Loucy (cell line): Measurements from ENCODE around the gene STXBP1.

ENCODE experiments used
- H2AFZ ChIP-seq: fragments of 200-600 bp; sonication (generic); 2 replicates; pipeline ENCODE4 v1.6.0; 2016; ENCODE audit warnings: antibody characterized with exemption, mild to moderate bottlenecking, low read length, moderate library complexity
- H3F3A ChIP-seq: fragments of 200-600 bp; 2 replicates; pipeline ENCODE4 v1.6.0; 2016; ENCODE audit warnings: antibody characterized with exemption, low read depth, mild to moderate bottlenecking
- H3K27me3 ChIP-seq: fragments of 200-600 bp; sonication (generic); 2 replicates; pipeline ENCODE4 v1.6.1; 2014; ENCODE audit warnings: low read length, mild to moderate bottlenecking; ENCODE audit not compliant: insufficient read depth, poor library complexity, severe bottlenecking
- H3K36me3 ChIP-seq: fragments of 200-600 bp; sonication (generic); 2 replicates; pipeline ENCODE4 v1.6.1; 2016; ENCODE audit warnings: low read length; ENCODE audit not compliant: insufficient read depth
- H3K4me1 ChIP-seq: fragments of 200-600 bp; sonication (generic); 2 replicates; pipeline ENCODE4 v1.5.1; 2014; ENCODE audit warnings: low read length, mild to moderate bottlenecking; ENCODE audit not compliant: insufficient read depth, poor library complexity, severe bottlenecking
- H3K4me2 ChIP-seq: fragments of 200-600 bp; sonication (generic); 2 replicates; pipeline ENCODE4 v1.6.0; 2014; ENCODE audit warnings: antibody characterized with exemption, low read length, low read depth, mild to moderate bottlenecking; ENCODE audit not compliant: poor library complexity, severe bottlenecking
- H3K4me3 ChIP-seq: fragments of 200-600 bp; sonication (generic); 2 replicates; pipeline ENCODE4 v1.5.1; 2014; ENCODE audit warnings: low read length, mild to moderate bottlenecking, mixed read lengths; ENCODE audit not compliant: poor library complexity, severe bottlenecking
- H3K79me2 ChIP-seq: fragments of 200-600 bp; sonication (generic); 2 replicates; pipeline ENCODE4 v1.6.1; 2014; ENCODE audit warnings: low read length; ENCODE audit not compliant: insufficient read depth
- H3K9ac ChIP-seq: fragments of 200-600 bp; sonication (generic); 2 replicates; pipeline ENCODE4 v1.6.0; 2014; ENCODE audit warnings: mild to moderate bottlenecking, low read depth, low read length, moderate library complexity; ENCODE audit not compliant: poor library complexity, severe bottlenecking
- H3K9me2 ChIP-seq: fragments of 200-600 bp; sonication (generic); replicated peaks from 2 replicates; pipeline ENCODE4 v1.6.1; 2016; ENCODE audit warnings: low read depth, low read length, mixed read lengths
- H3K9me3 ChIP-seq: fragments of 200-600 bp; sonication (generic); 2 replicates; pipeline ENCODE4 v1.6.1; 2014; ENCODE audit warnings: mild to moderate bottlenecking, antibody characterized with exemption, low read length, low read depth; ENCODE audit not compliant: insufficient read depth
- H4K20me1 ChIP-seq: fragments of 200-600 bp; sonication (generic); 2 replicates; pipeline ENCODE4 v1.6.0; 2014; ENCODE audit warnings: antibody characterized with exemption, low read length, mild to moderate bottlenecking; ENCODE audit not compliant: insufficient read depth, poor library complexity, severe bottlenecking
- EZH2phosphoT487 ChIP-seq: fragments of 200-600 bp; IDR thresholded peaks from 2 replicates; pipeline ENCODE4 v1.6.1; 2018; ENCODE audit warnings: antibody characterized with exemption, mild to moderate bottlenecking, moderate library complexity, borderline replicate concordance
- TF ChIP-seq, protein P1 (sequence below): fragments of 200-600 bp; sonication (generic); conservative IDR thresholded peaks from 2 replicates; pipeline ENCODE4 v1.5.1; 2014; ENCODE audit warnings: mild to moderate bottlenecking, antibody characterized with exemption, low read length

Gene STXBP1

DNA sequence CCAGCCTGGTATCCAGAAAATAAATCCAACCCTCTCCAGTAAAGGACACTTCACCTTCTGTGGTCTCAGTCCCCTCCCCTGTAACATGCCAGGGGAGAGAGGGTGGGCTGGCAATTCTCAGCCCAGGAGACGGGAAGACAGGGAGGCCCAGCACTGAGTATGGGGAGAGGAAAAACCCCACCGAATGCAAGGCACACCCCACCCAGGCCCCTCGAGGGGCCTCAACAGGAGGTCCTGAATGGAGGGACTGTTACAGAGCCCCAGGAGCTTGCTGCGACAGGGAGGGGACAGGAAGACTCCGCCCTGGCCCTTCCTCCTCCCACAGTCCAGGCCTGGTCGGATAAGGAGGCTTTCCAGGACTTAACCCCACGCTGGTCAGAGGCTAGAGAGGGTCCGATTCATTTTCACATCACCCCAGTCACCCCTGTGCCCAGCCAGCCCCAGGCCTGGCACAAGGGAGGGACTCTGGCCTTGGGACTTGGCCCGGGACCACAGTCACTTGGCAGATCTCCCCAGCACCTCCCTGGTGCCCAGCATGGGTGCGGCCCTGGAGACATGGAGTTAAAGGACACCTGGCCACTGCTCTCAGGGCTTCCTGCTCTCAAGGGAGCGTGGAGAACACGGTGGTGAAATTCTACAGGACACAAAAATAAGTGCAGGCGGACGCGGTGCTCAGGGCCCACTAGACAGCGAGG lies 44.9 kb upstream of the STXBP1 start:
- peaks cover 38% of the 10 kb centered on the region for H3K79me2 ChIP-seq
- H3K9me3 ChIP-seq: no peaks in the 10 kb centered on the region
- no peaks in the 10 kb centered on the region for H3K36me3 ChIP-seq
- peak overlapping the region; percentile 79 for H3K9ac ChIP-seq
- peak overlapping the region; percentile 81 for H3K4me2 ChIP-seq
- no peak for TF ChIP-seq EZH2phosphoT487
- TF ChIP-seq, protein P1, sequence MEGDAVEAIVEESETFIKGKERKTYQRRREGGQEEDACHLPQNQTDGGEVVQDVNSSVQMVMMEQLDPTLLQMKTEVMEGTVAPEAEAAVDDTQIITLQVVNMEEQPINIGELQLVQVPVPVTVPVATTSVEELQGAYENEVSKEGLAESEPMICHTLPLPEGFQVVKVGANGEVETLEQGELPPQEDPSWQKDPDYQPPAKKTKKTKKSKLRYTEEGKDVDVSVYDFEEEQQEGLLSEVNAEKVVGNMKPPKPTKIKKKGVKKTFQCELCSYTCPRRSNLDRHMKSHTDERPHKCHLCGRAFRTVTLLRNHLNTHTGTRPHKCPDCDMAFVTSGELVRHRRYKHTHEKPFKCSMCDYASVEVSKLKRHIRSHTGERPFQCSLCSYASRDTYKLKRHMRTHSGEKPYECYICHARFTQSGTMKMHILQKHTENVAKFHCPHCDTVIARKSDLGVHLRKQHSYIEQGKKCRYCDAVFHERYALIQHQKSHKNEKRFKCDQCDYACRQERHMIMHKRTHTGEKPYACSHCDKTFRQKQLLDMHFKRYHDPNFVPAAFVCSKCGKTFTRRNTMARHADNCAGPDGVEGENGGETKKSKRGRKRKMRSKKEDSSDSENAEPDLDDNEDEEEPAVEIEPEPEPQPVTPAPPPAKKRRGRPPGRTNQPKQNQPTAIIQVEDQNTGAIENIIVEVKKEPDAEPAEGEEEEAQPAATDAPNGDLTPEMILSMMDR: no peak
- H3K4me3 ChIP-seq: peak overlapping the region; percentile 88
- no peaks in the 10 kb centered on the region for H3F3A ChIP-seq
- no peak overlapping the region for H2AFZ ChIP-seq
- no peaks in the 10 kb centered on the region for H3K27me3 ChIP-seq
- H3K9me2 ChIP-seq: no peaks in the 10 kb centered on the region
- peaks cover 8% of the 10 kb centered on the region for H4K20me1 ChIP-seq
- H3K4me1 ChIP-seq: peaks cover 39% of the 10 kb centered on the region

DNA sequence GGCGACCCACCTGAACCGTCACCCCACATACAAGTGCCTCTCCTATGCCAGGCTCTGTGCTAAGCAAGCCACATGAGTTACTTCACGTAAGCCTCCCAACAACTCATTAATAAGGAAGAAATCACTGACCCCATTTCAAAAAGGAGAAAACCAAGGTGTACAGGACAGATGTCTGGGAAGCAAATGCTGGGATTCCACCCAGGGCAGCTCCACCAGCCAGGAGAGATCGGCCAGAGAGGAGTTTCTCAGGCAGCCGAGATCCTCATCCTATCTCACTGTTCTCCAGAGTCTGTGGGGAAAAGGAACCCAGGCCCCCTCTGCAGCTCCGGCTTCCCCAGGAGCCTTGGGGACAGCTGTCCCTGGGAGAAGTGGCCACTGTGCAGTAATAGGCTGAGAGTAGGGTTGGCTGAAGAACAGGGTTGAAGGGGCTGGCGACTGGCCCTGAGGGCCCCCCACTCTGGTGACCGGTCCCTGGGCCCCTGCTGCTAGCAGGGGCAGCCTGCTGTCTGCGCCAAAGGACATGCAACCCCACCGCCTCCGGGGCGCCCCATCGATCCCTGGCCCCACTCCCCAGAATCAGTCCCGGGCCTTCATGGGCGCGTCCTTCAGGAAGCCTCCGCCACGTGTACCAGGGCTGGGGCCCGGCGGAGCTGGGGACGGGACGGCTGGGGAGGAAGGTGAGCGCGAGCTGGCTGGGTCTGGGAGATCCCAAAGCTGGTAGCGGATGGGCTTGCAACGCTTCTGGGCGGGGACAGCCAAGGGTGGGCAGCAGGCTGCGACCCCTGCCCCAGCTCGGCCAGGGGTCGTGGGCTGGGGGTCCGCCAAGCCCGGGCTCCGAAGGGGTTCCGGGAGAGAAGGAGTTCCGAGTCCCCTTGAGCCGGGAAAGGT lies 44.1 kb upstream of the STXBP1 start:
- Histone ChIP-seq H3K36me3 (no peaks in the 10 kb centered on the region), H4K20me1 (peaks cover 8% of the 10 kb centered on the region), H3K9ac (peak overlapping the region; percentile 79), H3K79me2 (peaks cover 34% of the 10 kb centered on the region), H3F3A (no peaks in the 10 kb centered on the region), H3K9me2 (no peaks in the 10 kb centered on the region), H2AFZ (peak overlapping the region; percentile 7; the same call in 1 of the 2 replicates), H3K9me3 (no peaks in the 10 kb centered on the region), H3K4me2 (peak overlapping the region; percentile 81), H3K4me3 (peak overlapping the region; percentile 88), H3K27me3 (no peaks in the 10 kb centered on the region), H3K4me1 (peaks cover 41% of the 10 kb centered on the region)
- TF ChIP-seq, protein P1: no peak
- no peak for TF ChIP-seq EZH2phosphoT487

DNA sequence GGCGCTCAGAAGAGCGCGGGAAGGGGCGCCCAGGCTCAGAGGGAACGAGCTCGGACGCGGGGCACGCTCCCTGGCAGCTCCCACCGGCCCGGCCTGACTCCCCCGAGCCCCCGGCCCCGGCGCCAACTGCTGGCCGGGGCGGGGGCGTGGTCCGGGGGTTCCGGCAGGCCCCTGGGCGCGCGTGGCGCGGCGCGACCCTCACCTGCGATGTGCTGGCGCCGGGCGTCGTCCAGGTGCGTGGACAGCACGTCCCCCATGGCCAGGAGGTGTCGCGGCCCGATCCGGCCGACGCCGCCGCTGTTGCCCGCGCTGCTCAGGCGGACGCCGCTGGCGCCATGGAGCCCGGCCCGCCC lies 43.5 kb upstream of the STXBP1 start:
- Histone ChIP-seq H3K4me1 (peaks cover 42% of the 10 kb centered on the region), H2AFZ (peak overlapping the region; percentile 7; the same call in 1 of the 2 replicates), H3K79me2 (peaks cover 30% of the 10 kb centered on the region)

More for the DNA sequence above, 43.5 kb upstream of the STXBP1 start:
- Histone ChIP-seq H3K27me3 (no peaks in the 10 kb centered on the region), H4K20me1 (peaks cover 8% of the 10 kb centered on the region), H3K9me2 (no peaks in the 10 kb centered on the region), H3F3A (no peaks in the 10 kb centered on the region), H3K9ac (peak overlapping the region; percentile 79), H3K9me3 (no peaks in the 10 kb centered on the region), H3K4me2 (peak overlapping the region; percentile 81), H3K36me3 (no peaks in the 10 kb centered on the region), H3K4me3 (peak overlapping the region; percentile 88)
- TF ChIP-seq, protein P1: no peak
- TF ChIP-seq EZH2phosphoT487: no peak
